Omental fat pad (tissue), 4 donors: Measurements from ENCODE around the gene CRYL1. TPM values are rescaled to one million over a fixed set of nuclear protein-coding genes. Genes with fewer than 3 reads are reported as not detected.

ENCODE experiments used
- ATAC-seq: fragments of 150-250 bp; one replicate; pipeline ENCODE4 v1.9.1; 2016; ENCODE audit warnings: mild to moderate bottlenecking, moderate library complexity; ENCODE audit not compliant: low FRiP score
- DNase-seq: peaks from one replicate; pipeline ENCODE4 v3.0.0-alpha.2; 2019; ENCODE audit warnings: low spot score
- CTCF ChIP-seq, 3 donors: fragments of 450-650 bp; IDR thresholded peaks; one replicate each; pipeline ENCODE4 v1.5.1; 2016 to 2017; ENCODE audit warnings: antibody characterized with exemption in 3 of 3, mild to moderate bottlenecking in 3 of 3, moderate library complexity in 2 of 3
- total RNA-seq, 4 donors: library from RNA; depleted of rRNA; stranded (reverse); fragments of >200 nt; gene quantifications; one replicate each; pipeline ENCODE4 v1.1.0, GENCODE V29; 2016

CRYL1 gene
- total RNA-seq, 4 donors from 2014 or later, result 30.3 to 42.2 (median 35.3) TPM

DNA sequence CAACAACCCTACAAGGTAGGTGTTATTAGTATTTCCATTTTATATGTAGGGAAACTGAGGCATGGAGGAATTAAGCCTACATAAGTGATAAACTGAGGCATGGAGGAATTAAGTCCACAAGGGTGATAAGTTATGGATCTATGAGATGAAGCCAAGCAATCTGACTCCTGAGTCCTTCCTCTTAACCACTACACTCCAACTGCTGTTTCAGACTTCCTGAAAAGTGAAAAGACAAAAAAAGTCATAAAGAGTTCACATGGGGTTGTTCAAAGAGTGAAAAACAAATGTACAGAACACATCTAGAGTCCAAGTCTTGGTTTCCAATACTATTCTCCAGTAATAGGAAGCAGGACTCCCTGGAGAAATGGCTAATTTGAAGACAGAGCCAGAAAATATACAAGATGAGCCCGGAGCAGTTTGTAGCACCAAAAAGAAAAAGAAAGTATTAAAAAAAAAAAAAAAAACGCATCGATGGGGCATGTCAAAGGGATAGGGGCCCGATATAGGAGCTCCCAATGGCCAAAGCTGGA, 12.1 kb downstream of the CRYL1 start:
- TF ChIP-seq CTCF (IDR thresholded peaks at IDR 0.05), result no peak
- ATAC-seq, result no peak
- DNase-seq, result no peak

DNA sequence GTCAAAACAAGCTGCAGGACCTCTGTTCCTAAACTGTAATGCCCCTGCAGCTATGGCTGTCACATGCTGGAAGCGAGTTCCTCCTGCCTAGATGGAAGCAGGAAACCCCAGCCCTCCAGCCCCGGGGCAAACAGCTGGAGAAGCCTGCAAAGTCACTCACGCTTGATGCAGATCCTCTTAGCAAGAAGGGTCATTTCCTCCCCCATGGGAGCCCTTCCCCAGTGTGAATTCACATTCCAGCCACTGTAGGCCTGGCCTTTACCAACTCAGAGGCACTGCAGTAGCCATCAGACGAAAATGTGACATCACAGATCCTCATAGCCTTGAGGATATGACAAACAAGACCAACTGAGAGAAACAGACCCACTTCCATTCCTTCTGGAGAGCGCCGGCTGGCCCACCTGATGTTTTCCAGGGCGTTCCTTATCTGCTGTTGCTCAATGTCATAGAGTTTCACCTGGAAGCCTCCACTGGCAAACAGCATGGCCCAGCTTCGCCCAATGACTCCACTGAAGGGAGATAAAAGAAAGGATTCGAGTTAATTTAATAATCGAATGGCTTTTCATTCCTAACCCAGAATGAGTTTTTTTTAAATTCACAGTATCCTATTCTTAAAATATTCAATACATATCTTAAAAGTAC, 13.5 kb downstream of the CRYL1 start:
- no peak for TF ChIP-seq CTCF (IDR thresholded peaks at IDR 0.05)
- DNase-seq (no peak), ATAC-seq (no peak)

DNA sequence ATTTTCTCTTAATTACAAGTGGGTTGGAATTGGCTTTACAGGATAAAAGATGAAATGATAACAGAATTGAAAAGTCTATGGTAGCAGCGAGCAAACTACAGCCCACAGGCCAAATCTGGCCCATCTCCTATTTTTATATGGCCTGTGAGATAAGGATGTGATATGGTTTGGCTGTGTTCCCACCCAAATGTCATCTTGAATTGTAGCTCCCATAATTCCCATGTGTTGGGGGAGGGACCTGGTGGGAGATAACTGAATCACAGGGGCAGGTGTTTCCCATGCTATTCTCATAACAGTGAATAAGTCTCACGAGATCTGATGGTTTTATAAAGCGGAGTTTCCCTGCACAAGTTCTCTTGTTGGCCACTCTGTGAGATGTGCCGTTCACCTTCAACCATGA, 19.0 kb downstream of the CRYL1 start:
- TF ChIP-seq CTCF (IDR thresholded peaks at IDR 0.05), result no peak
- DNase-seq (no peak), ATAC-seq (no peak)

GRCh38 chr13:20505405-20506366, 20.0 kb downstream of the CRYL1 start:
- no peak for ATAC-seq
- DNase-seq, result no peak
- no peak for TF ChIP-seq CTCF (IDR thresholded peaks at IDR 0.05)

DNA sequence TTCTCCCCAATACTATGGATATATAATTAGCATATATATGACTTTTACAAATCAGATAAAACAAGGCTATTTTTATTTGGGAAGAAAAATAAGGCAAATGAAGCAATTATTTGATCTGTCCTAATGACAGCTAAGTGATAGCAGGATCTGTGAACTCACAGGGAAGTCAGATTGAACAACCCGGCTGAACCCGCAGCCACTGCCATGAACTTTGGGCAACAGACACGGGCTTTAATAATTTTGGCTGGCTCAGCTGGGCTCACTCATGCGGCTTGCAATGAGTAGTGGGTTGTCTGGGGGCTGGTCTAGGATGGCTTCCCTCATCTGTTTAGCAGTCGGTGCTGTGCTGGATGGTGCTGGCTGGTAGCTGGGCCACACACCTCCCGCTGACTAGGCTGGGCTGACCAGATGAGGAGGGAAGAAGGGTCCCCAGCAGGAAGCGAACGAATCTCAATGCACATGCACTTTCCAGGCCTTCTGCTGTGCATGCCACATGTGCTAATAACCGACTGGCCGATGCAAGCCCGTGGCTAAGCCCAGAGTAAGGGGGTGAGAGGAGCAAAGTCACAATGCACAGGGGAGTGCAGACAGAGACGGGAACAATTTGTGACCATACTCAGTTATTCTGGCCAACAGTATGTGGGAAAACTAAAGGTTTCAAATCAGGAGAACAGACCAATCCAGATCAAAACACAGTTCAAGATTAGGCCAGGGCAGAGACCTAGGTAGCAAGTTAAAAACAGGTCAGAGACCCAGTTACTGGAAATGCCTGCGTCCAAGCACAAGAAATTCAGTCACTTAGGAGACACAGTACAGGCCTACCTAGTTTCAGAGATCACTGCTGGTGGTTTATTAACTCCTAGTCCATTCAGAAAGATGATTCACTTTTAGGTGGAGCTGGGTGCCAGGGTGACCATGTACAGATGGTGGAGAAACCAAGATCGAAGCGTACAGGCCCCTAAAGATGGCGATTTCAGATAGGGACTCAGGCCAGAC, 22.3 kb downstream of the CRYL1 start:
- DNase-seq (no peak), ATAC-seq (no peak)
- TF ChIP-seq CTCF (IDR thresholded peaks at IDR 0.05), result no peak

GRCh38 chr13:20501592-20501991, 24.1 kb downstream of the CRYL1 start:
- DNase-seq, result no peak
- no peak for ATAC-seq
- TF ChIP-seq CTCF (IDR thresholded peaks at IDR 0.05), result no peak
